DOHH2 (cell line): Measurements from ENCODE around the gene PARP1.
A peak's percentile ranks its signal among the peaks of the same experiment; 100 is the strongest.

Source experiments
- H3F3A ChIP-seq: fragments of 200-600 bp; sonication (generic), shearing (Covaris generic); 2 replicates; pipeline ENCODE4 v1.6.0; 2016; ENCODE audit warnings: antibody characterized with exemption, mild to moderate bottlenecking; ENCODE audit not compliant: control insufficient read depth, insufficient read depth
- H3K27ac ChIP-seq: fragments of 200-600 bp; sonication (generic); 2 replicates; pipeline ENCODE4 v1.5.1; 2014; ENCODE audit warnings: low read depth, mild to moderate bottlenecking, low read length, moderate library complexity
- H3K27me3 ChIP-seq: fragments of 200-600 bp; sonication (generic); 2 replicates; pipeline ENCODE4 v1.6.1; 2014; ENCODE audit warnings: mild to moderate bottlenecking, low read length, mixed read lengths; ENCODE audit not compliant: control insufficient read depth
- H3K36me3 ChIP-seq: fragments of 200-600 bp; sonication (generic); 2 replicates; pipeline ENCODE4 v1.6.1; 2014; ENCODE audit warnings: mild to moderate bottlenecking, low read length, moderate library complexity, mixed read lengths; ENCODE audit not compliant: control insufficient read depth
- H3K4me1 ChIP-seq: fragments of 200-600 bp; sonication (generic); 2 replicates; pipeline ENCODE4 v1.6.1; 2014; ENCODE audit warnings: mild to moderate bottlenecking, low read length, mixed read lengths; ENCODE audit not compliant: control insufficient read depth
- H3K4me2 ChIP-seq: fragments of 200-600 bp; sonication (generic); 2 replicates; pipeline ENCODE4 v1.6.0; 2014; ENCODE audit warnings: mild to moderate bottlenecking, low read length, moderate library complexity
- H3K4me3 ChIP-seq: fragments of 200-600 bp; sonication (generic); 2 replicates; pipeline ENCODE4 v1.5.1; 2014; ENCODE audit warnings: mild to moderate bottlenecking, low read length, mixed read lengths
- H3K79me2 ChIP-seq: fragments of 200-600 bp; sonication (generic); 2 replicates; pipeline ENCODE4 v1.6.1; 2014; ENCODE audit warnings: mild to moderate bottlenecking, low read length, mixed read lengths; ENCODE audit not compliant: control insufficient read depth
- H3K9me2 ChIP-seq: fragments of 200-600 bp; sonication (generic); replicated peaks from 2 replicates; pipeline ENCODE4 v1.6.1; 2014; ENCODE audit warnings: mild to moderate bottlenecking, low read length, mixed read lengths; ENCODE audit not compliant: control insufficient read depth
- H3K9me3 ChIP-seq: fragments of 200-600 bp; sonication (generic); 2 replicates; pipeline ENCODE4 v1.6.1; 2014; ENCODE audit warnings: antibody characterized with exemption, low read length, mixed read lengths; ENCODE audit not compliant: control insufficient read depth, insufficient read depth
- H4K20me1 ChIP-seq: fragments of 200-600 bp; sonication (generic); 2 replicates; pipeline ENCODE4 v1.6.0; 2014; ENCODE audit warnings: low read depth, mild to moderate bottlenecking, antibody characterized with exemption, low read length, moderate library complexity; ENCODE audit not compliant: control insufficient read depth, insufficient read depth
- EZH2phosphoT487 ChIP-seq: fragments of 200-600 bp; sonication (generic); IDR thresholded peaks from 2 replicates; pipeline ENCODE4 v1.6.1; 2017; ENCODE audit warnings: borderline replicate concordance, mild to moderate bottlenecking, antibody characterized with exemption, low read length, moderate library complexity, mixed read lengths
- TF ChIP-seq, protein P1 (sequence below): fragments of 200-600 bp; sonication (generic); IDR thresholded peaks from one replicate; pipeline ENCODE4 v1.5.1; 2014; ENCODE audit warnings: antibody characterized with exemption, mild to moderate bottlenecking, low read depth, low read length; ENCODE audit not compliant: poor library complexity, severe bottlenecking

The PARP1 gene

GRCh38 chr1:226372885-226373284 lies 35.0 kb downstream of the PARP1 start:
- H3K9me2 ChIP-seq = no peaks in the 10 kb centered on the region
- no peaks in the 10 kb centered on the region for H3K27me3 ChIP-seq
- H3F3A ChIP-seq = peaks cover 20% of the 10 kb centered on the region
- H3K4me1 ChIP-seq = peaks cover 71% of the 10 kb centered on the region
- H3K9me3 ChIP-seq = no peaks in the 10 kb centered on the region
- H4K20me1 ChIP-seq = peaks cover 10% of the 10 kb centered on the region; the same call in 1 of the 2 replicates
- peaks cover 80% of the 10 kb centered on the region for H3K79me2 ChIP-seq
- H3K4me3 ChIP-seq = no peak overlapping the region
- no peak overlapping the region for H3K4me2 ChIP-seq
- TF ChIP-seq, protein P1, sequence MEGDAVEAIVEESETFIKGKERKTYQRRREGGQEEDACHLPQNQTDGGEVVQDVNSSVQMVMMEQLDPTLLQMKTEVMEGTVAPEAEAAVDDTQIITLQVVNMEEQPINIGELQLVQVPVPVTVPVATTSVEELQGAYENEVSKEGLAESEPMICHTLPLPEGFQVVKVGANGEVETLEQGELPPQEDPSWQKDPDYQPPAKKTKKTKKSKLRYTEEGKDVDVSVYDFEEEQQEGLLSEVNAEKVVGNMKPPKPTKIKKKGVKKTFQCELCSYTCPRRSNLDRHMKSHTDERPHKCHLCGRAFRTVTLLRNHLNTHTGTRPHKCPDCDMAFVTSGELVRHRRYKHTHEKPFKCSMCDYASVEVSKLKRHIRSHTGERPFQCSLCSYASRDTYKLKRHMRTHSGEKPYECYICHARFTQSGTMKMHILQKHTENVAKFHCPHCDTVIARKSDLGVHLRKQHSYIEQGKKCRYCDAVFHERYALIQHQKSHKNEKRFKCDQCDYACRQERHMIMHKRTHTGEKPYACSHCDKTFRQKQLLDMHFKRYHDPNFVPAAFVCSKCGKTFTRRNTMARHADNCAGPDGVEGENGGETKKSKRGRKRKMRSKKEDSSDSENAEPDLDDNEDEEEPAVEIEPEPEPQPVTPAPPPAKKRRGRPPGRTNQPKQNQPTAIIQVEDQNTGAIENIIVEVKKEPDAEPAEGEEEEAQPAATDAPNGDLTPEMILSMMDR = no peak
- TF ChIP-seq EZH2phosphoT487 = no peak
- peaks cover 100% of the 10 kb centered on the region for H3K36me3 ChIP-seq
- H3K27ac ChIP-seq = peak overlapping the region; percentile 15

- Histone ChIP-seq H3K27me3 (no peaks in the 10 kb centered on the region), H3F3A (peaks cover 19% of the 10 kb centered on the region), H3K4me2 (peak overlapping the region; percentile 69), H3K4me3 (no peak overlapping the region), H3K36me3 (peaks cover 100% of the 10 kb centered on the region), H3K9me3 (no peaks in the 10 kb centered on the region), H3K79me2 (peaks cover 76% of the 10 kb centered on the region), H4K20me1 (peaks cover 10% of the 10 kb centered on the region; the same call in 1 of the 2 replicates), H3K9me2 (no peaks in the 10 kb centered on the region), H3K27ac (peak overlapping the region; percentile 71), H3K4me1 (peaks cover 71% of the 10 kb centered on the region)
- no peak for TF ChIP-seq EZH2phosphoT487
- TF ChIP-seq, protein P1 = no peak
Observed at GRCh38 chr1:226371866-226372490, 35.9 kb downstream of the PARP1 start.

DNA sequence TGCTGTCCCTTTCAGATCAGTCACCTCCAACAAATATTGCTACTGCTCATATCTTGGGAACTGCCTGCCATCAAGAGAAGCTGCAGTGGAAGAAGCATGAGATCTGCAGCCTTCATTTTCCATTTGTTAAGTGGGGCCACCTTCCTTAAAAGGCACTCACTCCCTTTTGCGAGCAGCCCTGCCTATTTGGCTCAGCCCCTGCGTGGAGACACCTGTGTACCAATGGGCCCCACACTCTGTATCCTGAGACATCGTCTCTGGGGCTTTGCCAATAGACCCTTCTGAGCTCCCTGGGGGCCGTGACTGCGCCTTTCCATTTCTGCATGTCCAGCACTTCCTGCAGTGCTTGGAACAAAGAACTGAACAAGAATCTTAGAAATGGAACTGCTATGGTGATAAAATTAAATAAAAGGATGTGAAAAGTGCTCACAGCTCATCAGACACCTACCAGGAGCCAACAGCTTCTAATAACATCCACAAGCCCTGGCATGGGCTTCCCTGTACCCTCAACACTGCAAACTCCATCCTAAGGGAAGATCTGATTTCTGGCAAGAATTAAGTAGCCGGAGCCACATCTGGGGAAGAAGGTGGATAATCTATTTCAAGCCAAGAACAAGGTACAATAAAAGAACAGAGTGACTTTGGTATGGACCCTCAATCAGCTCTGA lies 36.7 kb downstream of the PARP1 start:
- Histone ChIP-seq H3K9me3 (no peaks in the 10 kb centered on the region), H3K27me3 (no peaks in the 10 kb centered on the region), H3K36me3 (peaks cover 100% of the 10 kb centered on the region), H4K20me1 (peaks cover 10% of the 10 kb centered on the region; the same call in 1 of the 2 replicates), H3F3A (peaks cover 13% of the 10 kb centered on the region), H3K9me2 (no peaks in the 10 kb centered on the region), H3K4me1 (peaks cover 68% of the 10 kb centered on the region), H3K79me2 (peaks cover 68% of the 10 kb centered on the region), H3K27ac (peak overlapping the region; percentile 71), H3K4me2 (peak overlapping the region; percentile 69), H3K4me3 (peak overlapping the region; percentile 53)
- no peak for TF ChIP-seq EZH2phosphoT487
- TF ChIP-seq, protein P1 = no peak
